ENCODE data around the gene PATJ. TPM values are rescaled to one million over a fixed set of nuclear protein-coding genes. Genes with fewer than 3 reads are reported as not detected.

The PATJ gene
- total RNA-seq, 1 donor from 2014 or later, result 10.7 TPM

GRCh38 chr1:62025154-62025553 lies 282.9 kb downstream of the PATJ start:
- no peak for DNase-seq (ENCODE audit: low spot score)
- H3K9me3 Mint-ChIP-seq (ENCODE audit: low read depth), result peaks cover 4% of the 10 kb centered on the region
- H3K4me3 Mint-ChIP-seq (ENCODE audit: unreplicated experiment), result no peak overlapping the region
- no peak overlapping the region for H3K27ac Mint-ChIP-seq (ENCODE audit: unreplicated experiment)
- no peaks in the 10 kb centered on the region for H3K4me1 Mint-ChIP-seq (ENCODE audit: low read depth)
- no peak for TF ChIP-seq CTCF (IDR thresholded peaks at IDR 0.05)
- H3K36me3 Mint-ChIP-seq (ENCODE audit: low read depth), result peaks cover 6% of the 10 kb centered on the region
- no peaks in the 10 kb centered on the region for H3K27me3 Mint-ChIP-seq (ENCODE audit: low read depth)

- Mint-ChIP-seq H3K9me3 (ENCODE audit: low read depth) (peaks cover 4% of the 10 kb centered on the region), H3K36me3 (ENCODE audit: low read depth) (peaks cover 6% of the 10 kb centered on the region), H3K4me1 (ENCODE audit: low read depth) (no peaks in the 10 kb centered on the region), H3K4me3 (ENCODE audit: unreplicated experiment) (no peak overlapping the region), H3K27me3 (ENCODE audit: low read depth) (no peaks in the 10 kb centered on the region), H3K27ac (ENCODE audit: unreplicated experiment) (no peak overlapping the region)
- no peak for TF ChIP-seq CTCF (IDR thresholded peaks at IDR 0.05)
- no peak for DNase-seq (ENCODE audit: low spot score)
These were observed 283.6 kb downstream of the PATJ start for GRCh38 chr1:62025892-62026291.

GRCh38 chr1:62029704-62030103 lies 287.4 kb downstream of the PATJ start:
- no peak for TF ChIP-seq CTCF (IDR thresholded peaks at IDR 0.05)
- Mint-ChIP-seq H3K4me3 (ENCODE audit: unreplicated experiment) (no peak overlapping the region), H3K36me3 (ENCODE audit: low read depth) (peaks cover 6% of the 10 kb centered on the region), H3K27me3 (ENCODE audit: low read depth) (no peaks in the 10 kb centered on the region), H3K27ac (ENCODE audit: unreplicated experiment) (no peak overlapping the region), H3K9me3 (ENCODE audit: low read depth) (peaks cover 4% of the 10 kb centered on the region), H3K4me1 (ENCODE audit: low read depth) (no peaks in the 10 kb centered on the region)
- DNase-seq (ENCODE audit: low spot score), result no peak

- Mint-ChIP-seq H3K27me3 (ENCODE audit: low read depth) (no peaks in the 10 kb centered on the region), H3K36me3 (ENCODE audit: low read depth) (no peaks in the 10 kb centered on the region), H3K27ac (ENCODE audit: unreplicated experiment) (no peak overlapping the region), H3K4me3 (ENCODE audit: unreplicated experiment) (no peak overlapping the region), H3K4me1 (ENCODE audit: low read depth) (no peaks in the 10 kb centered on the region), H3K9me3 (ENCODE audit: low read depth) (no peaks in the 10 kb centered on the region)
- no peak for TF ChIP-seq CTCF (IDR thresholded peaks at IDR 0.05)
- DNase-seq (ENCODE audit: low spot score), result no peak
These were observed 292.5 kb downstream of the PATJ start for GRCh38 chr1:62034790-62035189.

GRCh38 chr1:62037274-62037673 lies 295.0 kb downstream of the PATJ start:
- H3K27me3 Mint-ChIP-seq (ENCODE audit: low read depth), result no peaks in the 10 kb centered on the region
- DNase-seq (ENCODE audit: low spot score), result no peak
- H3K4me3 Mint-ChIP-seq (ENCODE audit: unreplicated experiment), result no peak overlapping the region
- H3K4me1 Mint-ChIP-seq (ENCODE audit: low read depth), result no peaks in the 10 kb centered on the region
- H3K27ac Mint-ChIP-seq (ENCODE audit: unreplicated experiment), result no peak overlapping the region
- TF ChIP-seq CTCF (IDR thresholded peaks at IDR 0.05), result no peak
- H3K9me3 Mint-ChIP-seq (ENCODE audit: low read depth), result no peaks in the 10 kb centered on the region
- no peaks in the 10 kb centered on the region for H3K36me3 Mint-ChIP-seq (ENCODE audit: low read depth)
